H9 (cell line): ENCODE data around the gene RIC1. TPM values are rescaled to one million over a fixed set of nuclear protein-coding genes. Genes with fewer than 3 reads are reported as not detected.

Experiments
- DNase-seq: peaks from one replicate; pipeline ENCODE4 v3.0.0-alpha.2; 2017
- H2AFZ ChIP-seq: one replicate; pipeline ENCODE4 v1.6.1; 2013; ENCODE audit warnings: mild to moderate bottlenecking, low read length, control low read depth, moderate library complexity
- H2AK5ac ChIP-seq: 2 replicates; pipeline ENCODE4 v1.6.1; 2013; ENCODE audit warnings: low read length, control low read depth, mixed read lengths; ENCODE audit not compliant: insufficient read length
- H2BK120ac ChIP-seq: one replicate; pipeline ENCODE4 v1.6.1; 2013; ENCODE audit warnings: low read depth, mild to moderate bottlenecking, low read length, control low read depth, inconsistent platforms; ENCODE audit not compliant: poor library complexity, severe bottlenecking
- H2BK12ac ChIP-seq: 2 replicates; pipeline ENCODE4 v1.6.1; 2013; ENCODE audit warnings: low read length, control low read depth, mixed read lengths, low read depth; ENCODE audit not compliant: insufficient read length
- H2BK15ac ChIP-seq: 2 replicates; pipeline ENCODE4 v1.6.1; 2013; ENCODE audit warnings: low read depth, low read length, control low read depth
- H2BK20ac ChIP-seq: one replicate; pipeline ENCODE4 v1.6.1; 2013; ENCODE audit warnings: low read depth, mild to moderate bottlenecking, low read length, control low read depth, inconsistent platforms; ENCODE audit not compliant: poor library complexity, severe bottlenecking
- H2BK5ac ChIP-seq: 2 replicates; pipeline ENCODE4 v1.6.1; 2013; ENCODE audit warnings: low read length, control low read depth, mixed read lengths; ENCODE audit not compliant: insufficient read length
- H3K14ac ChIP-seq: 2 replicates; pipeline ENCODE4 v1.6.1; 2013; ENCODE audit warnings: low read length, control low read depth; ENCODE audit not compliant: insufficient read depth
- H3K18ac ChIP-seq: 2 replicates; pipeline ENCODE4 v1.6.1; 2013; ENCODE audit warnings: low read depth, mild to moderate bottlenecking, mixed read lengths, low read length, control low read depth; ENCODE audit not compliant: insufficient read length
- H3K23ac ChIP-seq: 2 replicates; pipeline ENCODE4 v1.6.1; 2013; ENCODE audit warnings: low read length, control low read depth, mixed read lengths, low read depth; ENCODE audit not compliant: insufficient read length
- H3K23me2 ChIP-seq: 2 replicates; pipeline ENCODE4 v1.6.1; 2013; ENCODE audit warnings: low read depth, mild to moderate bottlenecking, mixed read lengths, low read length, control low read depth; ENCODE audit not compliant: insufficient read length, poor library complexity, severe bottlenecking
- H3K27ac ChIP-seq: 2 replicates; pipeline ENCODE4 v1.5.1; 2013; ENCODE audit warnings: low read length, control low read depth, mixed read lengths, low read depth; ENCODE audit not compliant: insufficient read length
- H3K27me3 ChIP-seq: 2 replicates; pipeline ENCODE4 v1.6.1; 2013; ENCODE audit warnings: low read length, control low read depth, inconsistent platforms; ENCODE audit not compliant: insufficient read depth
- H3K4ac ChIP-seq: 2 replicates; pipeline ENCODE4 v1.6.1; 2013; ENCODE audit warnings: low read depth, mild to moderate bottlenecking, control low read depth, inconsistent platforms, low read length, moderate library complexity
- H3K4me1 ChIP-seq: 2 replicates; pipeline ENCODE4 v1.6.1; 2013; ENCODE audit warnings: low read length, control low read depth, inconsistent platforms; ENCODE audit not compliant: insufficient read depth
- H3K4me2 ChIP-seq: 2 replicates; pipeline ENCODE4 v1.6.1; 2013; ENCODE audit warnings: low read length, control low read depth, mixed read lengths; ENCODE audit not compliant: insufficient read length, insufficient read depth
- H3K56ac ChIP-seq: 2 replicates; pipeline ENCODE4 v1.6.1; 2013; ENCODE audit warnings: low read depth, mild to moderate bottlenecking, mixed read lengths, low read length, control low read depth; ENCODE audit not compliant: insufficient read length
- H3K79me1 ChIP-seq: 2 replicates; pipeline ENCODE4 v1.6.1; 2013; ENCODE audit warnings: low read depth, mild to moderate bottlenecking, moderate library complexity, low read length, control low read depth, inconsistent platforms; ENCODE audit not compliant: insufficient read depth, poor library complexity, severe bottlenecking
- H3K79me2 ChIP-seq: 2 replicates; pipeline ENCODE4 v1.6.1; 2013; ENCODE audit warnings: low read length, control low read depth, inconsistent platforms; ENCODE audit not compliant: insufficient read depth
- H3K9ac ChIP-seq: 2 replicates; pipeline ENCODE4 v1.6.1; 2013; ENCODE audit warnings: low read length, control low read depth, mixed read lengths; ENCODE audit not compliant: insufficient read length; ENCODE audit errors: extremely low read depth
- H3K9me3 ChIP-seq: one replicate; pipeline ENCODE4 v1.6.1; 2013; ENCODE audit warnings: low read depth, low read length, inconsistent platforms; ENCODE audit not compliant: control insufficient read depth
- H3T11ph ChIP-seq: one replicate; pipeline ENCODE4 v1.6.1; 2013; ENCODE audit warnings: mild to moderate bottlenecking, low read length, control low read depth, inconsistent platforms
- H4K20me1 ChIP-seq: one replicate; pipeline ENCODE4 v1.6.1; 2013; ENCODE audit not compliant: control insufficient read depth, insufficient read length, insufficient read depth
- H4K5ac ChIP-seq: 2 replicates; pipeline ENCODE4 v1.6.1; 2013; ENCODE audit warnings: low read depth, mild to moderate bottlenecking, mixed read lengths, low read length, control low read depth; ENCODE audit not compliant: insufficient read length
- H4K8ac ChIP-seq: replicated peaks from 2 replicates; pipeline ENCODE4 v1.6.1; 2013; ENCODE audit warnings: low read length, control low read depth, mixed read lengths, low read depth; ENCODE audit not compliant: insufficient read length
- H4K91ac ChIP-seq: 2 replicates; pipeline ENCODE4 v1.6.1; 2013; ENCODE audit warnings: low read depth, mild to moderate bottlenecking, moderate library complexity, mixed read lengths, low read length, control low read depth; ENCODE audit not compliant: insufficient read length
- H3K27ac Mint-ChIP-seq, 3 experiments: 2 replicates in 2 of 3; 3 replicates in 1 of 3; pipeline ENCODE4 v1.8.0; 2020 to 2021; ENCODE audit warnings: mixed read lengths in 3 of 3, mild to moderate bottlenecking in 1 of 3, moderate library complexity in 1 of 3
- H3K27me3 Mint-ChIP-seq: 2 replicates; pipeline ENCODE4 v1.8.0; 2021; ENCODE audit warnings: low read depth, mild to moderate bottlenecking, moderate library complexity, mixed read lengths
- H3K36me3 Mint-ChIP-seq, 3 experiments: 2 replicates in 2 of 3; 3 replicates in 1 of 3; pipeline ENCODE4 v1.8.0; 2020 to 2021; ENCODE audit warnings: low read depth in 3 of 3, mixed read lengths in 3 of 3; ENCODE audit not compliant: insufficient read depth in 1 of 3
- H3K4me1 Mint-ChIP-seq, 2 experiments: 2 replicates each; pipeline ENCODE4 v1.8.0; 2020; ENCODE audit warnings: mixed read lengths in 2 of 2
- H3K4me3 Mint-ChIP-seq, 2 experiments: 2 replicates in 1 of 2; 3 replicates in 1 of 2; pipeline ENCODE4 v1.8.0; 2020 to 2021; ENCODE audit warnings: mild to moderate bottlenecking in 2 of 2, mixed read lengths in 2 of 2, moderate library complexity in 1 of 2
- H3K9me3 Mint-ChIP-seq, 2 experiments: 2 replicates in 1 of 2; 3 replicates in 1 of 2; pipeline ENCODE4 v1.8.0; 2020; ENCODE audit warnings: mild to moderate bottlenecking in 2 of 2, mixed read lengths in 2 of 2, moderate library complexity in 1 of 2
- CTCF ChIP-seq: fragments of 200-600 bp; sonication (generic); conservative IDR thresholded peaks from 3 replicates; pipeline ENCODE4 v1.8.0; 2021; ENCODE audit warnings: antibody characterized with exemption, mild to moderate bottlenecking
- WGBS: extraction: QIAGEN DNeasy Blood & Tissue Kit; methylation state at CpG from one replicate; pipeline ENCODE4 v1.1.7; 2013; ENCODE audit warnings: missing lambda C conversion rate, low lambda C conversion rate, mixed read lengths; ENCODE audit not compliant: insufficient read length; ENCODE audit errors: extremely low coverage; 5-methylcytosine and 5-hydroxymethylcytosine counted together
- total RNA-seq: library from RNA; stranded (reverse); gene quantifications from 2 replicates; pipeline ENCODE4 v1.2.1, GENCODE V29; 2021

The RIC1 gene
- total RNA-seq, 1 experiment from 2014 or later, result 13.7 TPM

GRCh38 chr9:5596173-5596572, 32.7 kb upstream of the RIC1 start:
- no peak overlapping the region for H3K27ac ChIP-seq
- H4K20me1 ChIP-seq, result no peaks in the 10 kb centered on the region
- Mint-ChIP-seq H3K27me3 (no peaks in the 10 kb centered on the region; the same call in 1 of the 2 replicates), H3K4me3 (no peak overlapping the region), H3K27ac (no peak overlapping the region; a peak in 1 of 7 replicates), H3K9me3 (no peaks in the 10 kb centered on the region), H3K36me3 (no peaks in the 10 kb centered on the region), H3K4me1 (no peaks in the 10 kb centered on the region)
- H3K9ac ChIP-seq, result no peak overlapping the region
- no peaks in the 10 kb centered on the region for H3K79me2 ChIP-seq
- H2BK20ac ChIP-seq, result no peak overlapping the region
- no peak overlapping the region for H4K5ac ChIP-seq
- DNase-seq, result no peak
- no peak overlapping the region for H3K56ac ChIP-seq
- no peak overlapping the region for H3K23ac ChIP-seq
- no peak overlapping the region for H2BK15ac ChIP-seq
- H4K91ac ChIP-seq, result no peak overlapping the region
- no peak overlapping the region for H2BK12ac ChIP-seq
- no peak overlapping the region for H2AK5ac ChIP-seq
- no peaks in the 10 kb centered on the region for H3K79me1 ChIP-seq
- no peak overlapping the region for H3K4ac ChIP-seq
- no peak overlapping the region for H2BK5ac ChIP-seq
- no peaks in the 10 kb centered on the region for H3K9me3 ChIP-seq
- H3K4me1 ChIP-seq, result no peaks in the 10 kb centered on the region
- no peaks in the 10 kb centered on the region for H3K23me2 ChIP-seq
- H4K8ac ChIP-seq, result no peak overlapping the region
- H2AFZ ChIP-seq, result no peak overlapping the region
- no peak overlapping the region for H2BK120ac ChIP-seq
- no peak overlapping the region for H3K18ac ChIP-seq
- H3T11ph ChIP-seq, result no peak overlapping the region
- no peaks in the 10 kb centered on the region for H3K27me3 ChIP-seq
- WGBS, result no CpG with 5 or more reads among the region's 2 CpGs
- TF ChIP-seq CTCF, result no peak
- no peak overlapping the region for H3K4me2 ChIP-seq
- no peak overlapping the region for H3K14ac ChIP-seq
